GOT3 (cell line): Measurements from ENCODE around the gene KIF1A.

Experiments used
- DNase-seq: peaks from one replicate; lab custom pipeline; 2025; ENCODE audit warnings: mixed read lengths; lab: John Stamatoyannopoulos, UW

Gene KIF1A

GRCh38 chr2:240819126-240819857 lies 727 bp downstream of the KIF1A start:
- DNase-seq, result no peak

DNA sequence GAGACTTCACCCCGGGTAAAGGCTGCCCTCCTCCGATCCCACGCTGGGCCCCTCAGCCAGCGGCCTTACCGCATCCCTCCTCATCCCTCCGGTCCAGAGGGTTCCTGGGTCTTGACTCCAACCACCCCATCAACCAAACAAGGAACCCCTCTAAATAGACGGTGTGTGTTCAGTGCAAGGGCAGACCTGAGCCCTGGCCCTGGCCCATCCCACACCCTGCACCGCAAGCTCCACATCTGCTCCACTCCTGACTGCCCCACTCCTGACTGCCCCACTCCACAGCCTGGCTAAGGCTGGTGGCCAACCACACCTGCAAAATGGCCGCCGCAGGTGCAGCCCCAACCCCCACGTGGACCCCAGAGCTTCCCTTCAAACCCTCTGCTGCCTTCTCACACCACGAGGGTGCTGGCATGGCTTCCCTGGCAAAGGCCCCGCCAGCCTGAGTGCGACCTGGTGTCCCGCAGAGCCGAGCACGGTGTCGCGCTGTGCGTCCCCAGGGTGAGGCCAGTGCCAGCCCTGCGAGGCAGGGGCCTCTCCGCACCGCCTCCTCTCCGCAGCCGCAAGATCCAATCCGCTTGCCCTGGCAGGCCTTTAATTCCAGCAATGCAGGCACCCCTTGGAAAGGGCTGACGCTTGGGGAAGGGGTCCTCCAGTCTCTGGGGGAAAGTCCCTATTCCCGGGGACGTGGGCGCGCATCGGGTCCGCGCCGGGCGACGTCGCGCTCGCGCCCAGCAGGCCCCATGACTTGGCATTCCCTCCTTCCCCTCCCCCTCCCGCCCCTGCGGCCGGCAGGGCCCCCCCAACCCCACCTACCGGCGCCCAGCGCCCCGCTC lies 1.5 kb downstream of the KIF1A start:
- no peak for DNase-seq

GRCh38 chr2:240817496-240818292 lies 2.3 kb downstream of the KIF1A start:
- no peak for DNase-seq

DNA sequence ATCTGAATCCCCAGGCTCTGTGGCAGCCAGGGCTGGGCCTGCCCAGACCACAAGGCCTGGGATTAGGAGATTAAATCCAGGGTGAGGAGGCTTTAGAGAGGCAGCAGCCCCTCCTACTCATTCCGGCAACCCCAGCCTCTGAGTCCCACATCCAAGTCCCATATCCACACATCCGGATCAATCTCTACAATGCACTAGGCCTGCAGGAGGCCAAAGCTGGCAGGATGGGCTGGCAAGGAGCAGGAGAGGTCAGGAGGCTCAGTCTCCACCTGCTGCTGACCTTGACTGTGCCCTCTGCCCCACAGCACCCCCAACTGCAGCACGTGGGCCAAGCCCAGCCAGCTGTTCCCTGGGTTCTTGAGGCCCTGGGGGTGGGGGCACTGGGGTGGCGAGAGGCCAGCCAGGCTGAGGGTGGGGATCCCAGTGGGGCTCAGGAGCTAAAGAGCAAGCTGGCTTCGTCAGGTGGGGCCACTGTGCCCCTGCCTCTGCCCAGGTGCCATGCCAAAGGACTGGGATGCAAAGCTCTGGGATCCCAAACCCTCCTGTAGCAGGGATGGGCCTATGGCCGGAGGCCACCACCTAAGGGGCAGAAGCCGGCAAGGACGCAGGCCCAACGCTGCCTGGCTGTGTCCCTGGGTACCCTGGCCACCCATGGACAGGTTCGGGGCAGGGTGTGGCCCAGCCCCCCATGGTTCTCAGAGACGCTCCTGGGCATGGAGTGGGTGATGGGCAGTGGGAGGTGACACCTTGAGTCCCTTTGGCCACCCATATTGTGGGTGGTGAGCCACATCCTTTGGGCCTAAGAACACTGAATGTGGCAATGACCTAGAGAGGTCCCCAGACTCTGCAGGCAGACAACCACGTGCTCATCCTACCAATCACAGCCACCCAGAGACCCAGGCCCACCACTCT lies 3.2 kb downstream of the KIF1A start:
- DNase-seq, result no peak

DNA sequence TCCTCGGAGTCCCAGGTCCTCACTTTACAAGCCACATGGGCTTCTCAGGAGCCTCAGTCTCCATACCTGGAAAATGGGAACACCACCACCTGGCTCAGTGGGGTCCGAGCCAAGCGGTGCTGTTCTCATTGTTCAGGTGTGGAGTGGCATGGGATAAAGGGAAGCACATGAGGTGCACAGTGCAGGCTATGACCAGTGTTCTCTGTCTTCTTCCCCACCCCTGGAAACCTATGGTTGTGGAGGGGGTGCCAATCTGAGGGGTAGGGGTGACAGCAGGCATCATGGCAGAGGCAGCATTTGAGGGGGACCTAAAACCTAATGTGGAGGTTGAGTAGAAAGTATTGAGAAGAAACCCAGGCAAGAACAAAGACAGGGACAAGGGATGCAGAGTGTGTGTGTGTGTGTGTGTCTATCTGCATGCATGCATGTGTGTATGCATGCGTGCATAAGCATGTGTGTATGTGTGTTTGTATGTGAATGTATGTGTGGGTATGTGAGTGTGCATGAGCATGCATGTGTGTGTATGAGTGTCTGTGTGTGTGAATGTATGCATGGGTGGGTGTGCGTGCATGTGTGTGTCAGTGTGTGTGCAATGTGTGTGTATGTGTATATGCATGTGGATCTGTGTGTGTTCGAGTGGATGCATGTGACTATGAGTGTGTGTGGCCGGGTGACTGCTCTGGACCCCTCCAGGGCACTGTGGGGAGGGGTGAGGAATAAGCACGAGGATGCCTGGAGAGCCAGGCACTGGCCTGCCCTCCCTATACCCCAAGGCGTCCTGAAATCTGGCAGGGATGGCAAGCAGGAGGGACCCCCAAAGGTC lies 4.0 kb downstream of the KIF1A start:
- DNase-seq, result no peak

DNA sequence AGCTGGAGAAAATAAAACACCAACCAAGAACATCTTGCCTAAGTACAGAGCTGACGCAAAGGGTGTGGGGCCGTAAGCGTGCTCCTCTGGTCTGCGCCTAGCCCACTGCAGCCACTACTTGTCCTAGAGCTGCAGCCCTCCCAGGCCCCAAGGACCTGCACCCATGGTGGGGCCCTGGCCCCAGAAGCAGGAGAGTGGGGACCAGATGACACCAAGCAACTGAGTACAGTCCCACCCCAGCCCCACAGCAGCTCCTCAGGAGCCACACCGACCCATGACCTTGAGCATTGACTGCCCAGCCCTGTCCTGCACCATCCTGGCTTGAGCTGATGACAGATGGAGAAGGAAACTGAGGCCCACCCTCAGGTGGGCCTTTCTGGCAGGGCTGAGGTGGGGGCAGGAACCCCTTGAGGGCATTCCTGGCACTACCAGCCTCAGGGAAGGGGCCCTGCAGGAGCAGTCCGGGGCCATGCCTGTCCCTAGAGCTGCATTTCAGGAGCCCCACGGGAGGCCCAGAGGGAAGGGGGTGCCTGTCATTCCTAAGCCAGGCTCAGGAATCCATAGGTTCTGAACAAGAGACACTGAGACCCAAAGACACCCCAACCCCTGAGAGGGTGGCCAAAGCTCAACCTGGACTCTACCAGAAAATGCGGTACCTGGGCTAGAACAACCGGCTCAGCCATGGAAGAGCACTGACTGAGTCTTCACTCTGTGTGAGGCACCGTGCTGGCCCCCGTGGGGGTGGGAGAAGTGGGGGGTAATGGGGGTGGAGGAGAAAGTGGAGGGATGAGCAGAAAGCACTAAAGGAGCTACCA lies 4.9 kb downstream of the KIF1A start:
- no peak for DNase-seq

DNA sequence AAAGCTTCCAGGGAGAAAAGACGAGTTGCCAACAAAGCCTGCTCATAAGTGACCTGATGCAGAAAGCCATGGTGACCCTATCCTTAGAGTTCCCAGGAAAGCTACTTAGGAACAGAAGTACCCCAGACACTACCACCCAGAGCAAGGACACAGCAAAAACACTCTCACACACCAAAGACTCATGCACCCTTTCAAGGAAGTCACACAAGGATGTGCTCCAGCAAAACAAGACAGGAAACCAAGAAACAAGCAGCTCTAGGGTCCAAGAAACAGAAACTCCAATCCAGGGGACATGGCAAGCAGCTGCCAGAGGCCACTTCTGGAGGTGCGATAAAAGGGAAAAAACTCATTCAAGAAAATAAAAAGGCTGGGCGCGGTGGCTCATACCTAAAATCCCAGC lies 5.7 kb downstream of the KIF1A start:
- no peak for DNase-seq

DNA sequence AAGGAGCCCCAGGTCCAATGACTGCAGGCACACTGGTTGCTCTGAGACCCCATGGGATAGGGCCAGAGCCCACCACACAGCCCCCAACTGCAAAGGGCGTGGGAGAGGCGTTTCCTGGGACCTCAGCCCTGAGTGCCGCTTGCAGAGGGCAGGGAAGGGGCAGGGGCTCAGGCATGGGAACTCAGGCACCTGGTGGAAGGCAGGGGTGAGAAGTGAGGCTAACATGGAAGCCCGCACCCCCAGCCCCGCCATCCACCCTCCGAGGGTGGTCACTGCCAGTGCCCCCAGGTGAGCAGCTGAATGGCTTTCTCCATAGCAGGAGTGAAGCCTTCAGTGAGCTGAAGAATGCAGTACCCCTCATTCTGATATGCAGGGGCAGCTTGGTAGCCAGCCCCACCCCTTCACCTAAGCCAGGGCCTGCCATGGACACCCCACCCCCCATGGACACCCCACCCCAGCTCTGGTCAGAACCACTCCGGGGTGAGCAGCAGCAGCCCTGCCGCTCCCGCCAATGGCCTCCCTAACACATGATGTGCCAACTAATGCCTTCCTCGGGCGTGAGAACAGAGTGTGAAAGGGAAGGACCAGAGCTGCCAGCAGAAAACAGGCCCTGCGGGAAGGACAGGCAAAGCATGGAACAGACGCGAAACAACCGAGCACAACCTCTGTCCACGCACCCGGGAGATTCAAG lies 6.6 kb downstream of the KIF1A start:
- DNase-seq, result no peak

DNA sequence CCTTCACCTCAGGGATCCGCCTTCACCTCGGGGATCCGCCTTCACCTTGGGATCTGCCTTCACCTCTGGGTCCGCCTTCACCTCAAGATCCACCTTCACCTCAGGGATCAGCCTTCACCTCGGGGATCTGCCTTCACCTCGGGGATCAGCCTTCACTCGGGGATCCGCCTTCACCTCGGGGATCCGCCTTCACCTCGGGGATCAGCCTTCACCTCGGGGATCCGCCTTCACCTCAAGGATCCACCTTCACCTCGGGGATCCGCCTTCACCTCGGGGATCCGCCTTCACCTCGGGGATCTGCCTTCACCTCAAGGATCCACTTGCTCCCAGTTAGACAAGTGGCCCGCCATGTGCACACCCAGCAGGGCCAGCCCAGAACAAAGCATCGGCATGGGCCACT lies 7.3 kb downstream of the KIF1A start:
- DNase-seq, result no peak

DNA sequence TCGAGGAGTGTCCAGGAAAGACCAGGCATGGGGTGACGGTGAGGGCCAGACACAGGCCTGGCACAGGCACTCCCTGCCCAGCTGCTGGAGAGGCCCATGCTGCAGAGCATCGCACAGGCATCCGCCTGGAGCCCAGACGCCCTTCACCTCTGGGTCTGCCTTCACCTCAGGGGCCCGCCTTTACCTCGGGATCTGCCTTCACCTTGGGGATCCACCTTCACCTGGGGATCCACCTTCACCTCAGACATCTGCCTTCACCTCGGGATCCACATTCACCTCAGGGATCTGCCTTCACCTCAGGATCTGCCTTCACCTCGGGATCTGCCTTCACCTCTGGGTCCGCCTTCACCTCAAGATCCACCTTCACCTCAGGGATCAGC lies 7.7 kb downstream of the KIF1A start:
- DNase-seq, result no peak

- no peak for DNase-seq
These were observed 8.4 kb downstream of the KIF1A start for GRCh38 chr2:240811346-240812300.

DNA sequence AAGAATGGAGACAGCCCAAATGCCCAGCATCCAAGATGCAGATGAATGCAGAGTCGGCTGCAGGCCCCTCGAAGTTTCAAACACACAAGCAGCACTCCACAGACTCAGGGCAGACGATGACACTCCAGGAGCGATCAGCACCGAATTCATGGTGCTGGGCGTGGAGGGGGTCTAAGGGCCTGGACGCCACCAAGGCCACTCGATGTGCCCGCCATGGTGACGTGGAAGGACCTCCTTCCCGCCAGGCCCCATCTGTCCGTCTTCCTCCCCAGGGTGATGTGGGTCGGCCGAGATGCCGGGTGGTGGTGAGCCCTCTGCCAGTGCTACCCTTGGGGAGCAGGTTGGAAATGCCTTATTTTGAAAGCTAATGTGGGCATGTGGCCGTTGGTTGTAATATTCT lies 9.4 kb downstream of the KIF1A start:
- no peak for DNase-seq

- DNase-seq, result no peak
These were observed 9.8 kb downstream of the KIF1A start for GRCh38 chr2:240810199-240810598.

GRCh38 chr2:240809276-240809675 lies 10.7 kb downstream of the KIF1A start:
- no peak for DNase-seq

DNA sequence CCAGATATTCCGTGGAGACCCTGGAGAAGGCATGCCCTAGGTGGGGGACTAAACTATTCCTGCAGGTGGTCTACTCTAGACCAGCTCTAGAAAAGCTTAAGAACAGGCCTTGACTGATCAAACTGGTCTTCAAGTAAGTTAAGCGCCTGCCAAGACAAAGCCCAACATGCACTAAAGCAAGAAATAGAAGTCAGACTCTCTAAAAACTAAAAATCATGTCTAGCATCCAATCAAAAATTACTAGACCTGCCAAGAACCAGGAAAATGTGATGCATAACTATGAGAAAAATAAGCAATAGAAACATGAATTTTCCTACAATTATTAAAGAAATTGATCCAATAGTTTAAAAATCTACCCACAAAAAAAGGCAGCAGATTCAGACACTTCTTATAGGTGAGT lies 13.6 kb downstream of the KIF1A start:
- no peak for DNase-seq

DNA sequence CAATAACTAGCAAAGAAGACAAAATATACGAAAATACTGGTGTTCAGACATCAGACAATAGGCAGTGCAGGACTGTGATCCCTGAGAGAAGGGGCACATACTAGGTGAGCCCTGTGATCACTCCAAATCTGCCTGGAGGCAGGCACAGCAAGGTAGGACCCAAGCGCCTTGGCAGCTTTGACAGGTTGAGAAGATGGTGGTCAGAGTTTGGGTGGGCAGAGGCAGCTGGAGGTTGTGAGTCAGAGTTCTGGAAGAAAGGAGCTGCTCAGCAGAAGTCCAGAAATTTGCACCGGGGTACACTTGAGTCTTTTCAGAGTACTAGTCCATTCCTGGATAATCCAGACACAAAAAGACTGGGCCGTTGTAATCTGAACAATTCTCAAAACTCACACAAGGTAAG lies 14.0 kb downstream of the KIF1A start:
- DNase-seq, result no peak

DNA sequence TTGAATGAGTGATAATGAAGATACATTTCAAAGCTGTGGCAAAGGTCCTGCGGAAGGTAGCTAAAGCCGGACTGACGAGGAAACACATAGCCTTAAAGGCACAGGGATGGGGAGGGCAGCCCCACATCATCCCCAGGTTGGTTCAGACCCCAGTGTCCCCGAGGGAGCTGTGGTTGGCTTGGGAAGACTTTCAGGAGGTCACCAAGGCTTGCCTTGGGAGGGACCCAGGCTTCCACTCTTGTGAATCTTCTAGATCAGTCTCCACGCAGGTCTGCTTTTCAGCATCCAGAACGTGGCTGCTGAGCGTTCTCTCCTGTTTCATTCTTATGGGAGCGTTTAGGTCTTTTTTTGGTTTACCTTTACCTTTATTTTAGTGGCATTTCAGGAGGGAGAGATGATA lies 16.8 kb downstream of the KIF1A start:
- no peak for DNase-seq
